NOMO-1 treated with DMSO at 0.1 percent for 48 hours (cell line): Measurements from ENCODE around the gene APOL1.
"Not testable (repeated sequence)": the region's sequence is repeated elsewhere in the genome, so short reads cannot be mapped to it uniquely, and the experiment has no call there.

Experiments used
- DNase-seq: peaks from one replicate; lab custom pipeline; 2025; ENCODE audit not compliant: unreplicated experiment; lab: John Stamatoyannopoulos, UW

APOL1 gene

DNA sequence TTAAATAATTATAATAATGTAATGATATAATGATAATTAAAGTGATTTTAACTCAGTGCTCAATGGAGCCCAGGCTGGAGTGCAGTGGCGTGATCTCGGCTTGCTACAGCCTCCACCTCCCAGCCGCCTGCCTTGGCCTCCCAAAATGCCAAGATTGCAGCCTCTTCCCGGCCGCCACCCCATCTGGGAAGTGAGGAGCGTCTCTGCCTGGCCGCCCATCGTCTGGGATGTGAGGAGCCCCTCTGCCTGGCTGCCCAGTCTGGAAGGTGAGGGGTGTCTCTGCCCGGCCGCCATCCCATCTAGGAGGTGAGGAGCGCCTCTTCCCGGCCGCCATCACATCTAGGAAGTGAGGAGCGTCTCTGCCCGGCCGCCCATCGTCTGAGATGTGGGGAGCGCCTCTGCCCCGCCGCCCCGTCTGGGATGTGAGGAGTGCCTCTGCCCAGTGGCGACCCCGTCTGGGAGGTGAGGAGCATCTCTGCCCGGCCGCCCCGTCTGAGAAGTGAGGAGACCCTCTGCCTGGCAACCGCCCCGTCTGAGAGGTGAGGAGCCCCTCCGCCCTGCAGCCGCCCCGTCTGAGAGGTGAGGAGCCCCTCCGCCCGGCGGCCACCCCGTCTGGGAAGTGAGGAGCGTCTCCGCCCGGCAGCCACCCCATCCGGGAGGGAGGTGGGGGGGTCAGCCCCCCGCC lies 37.6 kb downstream of the APOL1 start:
- DNase-seq: not testable (repeated sequence)

DNA sequence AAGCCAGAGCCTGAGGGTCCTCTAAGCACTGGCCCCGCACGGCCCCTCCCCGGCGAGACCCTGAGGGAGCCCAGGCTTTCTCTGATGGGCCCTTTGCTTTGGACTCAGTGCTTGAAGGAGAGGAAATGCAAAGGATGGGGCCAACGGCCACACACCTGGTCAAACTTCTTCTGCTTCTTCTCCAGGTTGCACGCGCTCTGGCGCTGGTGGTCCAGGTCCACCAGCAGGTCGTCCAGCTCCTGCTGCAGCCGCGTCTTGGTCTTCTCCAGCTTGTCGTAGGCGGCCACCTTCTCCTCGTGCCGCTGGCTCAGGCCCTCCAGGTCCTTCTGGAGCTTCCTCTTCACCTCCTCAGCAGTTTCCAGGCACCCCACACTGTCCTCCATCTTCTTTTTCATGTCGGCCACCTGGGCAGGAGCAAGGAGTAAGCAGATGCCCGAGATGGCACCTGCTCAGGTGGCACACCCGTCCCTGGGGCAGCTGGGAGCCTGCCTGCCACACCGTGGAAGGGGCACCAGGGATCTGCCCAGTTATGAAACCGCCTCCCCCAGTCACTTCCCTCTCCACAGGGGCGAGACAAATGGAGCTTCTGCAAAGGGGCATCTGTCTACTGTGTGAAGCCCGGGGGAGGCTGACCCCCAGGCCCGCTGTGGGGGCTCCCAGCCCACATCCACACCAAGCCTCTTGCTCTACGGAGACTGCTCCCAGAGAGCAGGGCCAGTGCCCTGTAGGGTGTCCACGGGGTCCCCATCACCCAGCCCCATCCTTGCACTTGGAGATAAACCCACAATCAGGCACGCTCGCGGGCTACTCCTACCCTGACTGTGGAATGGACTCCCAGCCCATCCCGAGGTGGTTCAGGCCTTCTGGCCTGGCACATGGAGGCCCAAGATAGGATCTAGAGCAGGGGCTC lies 39.2 kb downstream of the APOL1 start:
- no peak for DNase-seq

DNA sequence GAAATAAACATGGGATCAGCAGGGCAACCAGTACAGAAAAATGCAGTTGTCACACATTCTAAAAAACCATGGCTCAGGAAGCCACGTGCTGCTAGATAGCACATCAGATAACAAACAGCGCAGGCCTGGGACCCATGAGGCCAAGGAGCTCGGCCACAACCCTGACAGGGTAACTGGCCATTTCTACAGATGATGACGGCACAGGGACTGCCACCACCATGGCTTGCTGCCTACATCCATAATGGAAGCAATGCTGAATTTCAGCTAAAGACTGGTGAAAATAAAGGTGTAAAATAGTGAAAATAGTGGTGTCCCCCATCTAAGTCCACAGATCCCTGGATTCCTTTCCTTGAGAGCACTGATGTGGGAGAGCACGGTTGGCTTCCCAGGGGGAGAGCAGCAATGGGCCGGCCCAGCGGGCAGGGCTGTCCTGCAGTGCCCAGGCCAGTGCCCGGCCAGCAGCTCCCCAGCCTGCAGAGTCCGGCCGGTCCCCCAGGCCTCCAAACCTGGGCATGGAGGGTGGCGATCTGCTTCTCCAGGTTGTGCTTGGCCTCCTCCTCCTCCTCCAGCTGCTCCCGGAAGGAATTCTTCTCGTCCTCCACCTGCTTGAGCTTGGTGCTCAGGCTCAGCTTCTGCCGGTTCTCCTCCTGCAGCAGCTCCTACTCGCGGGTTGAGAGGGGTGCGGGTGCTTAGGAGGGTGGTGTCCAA lies 40.0 kb downstream of the APOL1 start:
- DNase-seq: no peak

DNA sequence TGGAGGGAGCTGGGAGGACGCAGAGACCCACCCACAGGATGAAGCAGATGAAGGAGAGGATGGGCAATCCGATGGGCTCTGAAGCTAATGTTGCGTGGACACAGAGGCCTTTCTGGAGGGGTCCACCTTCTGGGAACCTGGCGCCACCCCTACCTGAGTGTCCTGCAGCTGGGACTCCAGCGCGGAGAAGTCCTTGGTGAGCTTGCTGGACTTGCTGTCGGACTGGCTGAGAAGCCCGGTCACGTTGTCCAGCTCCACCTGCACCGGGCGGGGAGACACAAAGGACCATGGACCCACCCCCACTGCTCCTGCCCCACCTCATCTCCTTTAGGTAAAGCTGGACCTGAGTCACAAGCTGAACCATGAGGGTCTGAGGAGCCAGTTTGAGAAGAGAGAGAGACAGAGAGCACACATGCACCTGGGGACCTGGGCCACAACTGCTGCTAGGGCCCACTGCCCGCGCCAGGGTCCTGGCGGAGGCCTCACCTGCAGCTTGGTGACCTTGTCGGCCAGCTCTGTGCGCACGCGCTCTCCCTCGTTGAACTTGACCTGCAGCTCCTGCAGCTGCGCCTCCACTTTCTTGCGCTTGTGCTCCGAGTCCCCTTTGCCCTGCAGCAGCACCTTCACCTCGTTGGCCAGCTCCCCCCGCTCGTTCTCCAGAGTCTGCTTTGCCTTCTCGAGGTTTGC lies 40.8 kb downstream of the APOL1 start:
- DNase-seq: no peak

DNA sequence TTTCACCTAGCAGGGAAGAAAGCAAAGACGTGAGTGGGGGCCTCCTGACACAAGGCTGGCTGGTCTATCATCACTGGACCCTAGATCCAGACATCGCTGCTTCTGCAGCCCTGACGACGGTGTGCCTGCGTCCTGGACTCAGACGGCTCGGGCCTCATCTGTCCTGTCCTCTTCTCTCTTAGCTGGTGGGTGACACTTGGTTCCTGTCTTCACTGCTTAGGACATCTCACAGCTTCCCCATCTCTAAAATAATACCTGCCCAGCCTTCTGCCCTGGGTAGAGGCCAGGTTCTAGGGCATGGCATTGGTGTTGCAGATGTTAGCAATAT lies 41.3 kb downstream of the APOL1 start:
- no peak for DNase-seq

DNA sequence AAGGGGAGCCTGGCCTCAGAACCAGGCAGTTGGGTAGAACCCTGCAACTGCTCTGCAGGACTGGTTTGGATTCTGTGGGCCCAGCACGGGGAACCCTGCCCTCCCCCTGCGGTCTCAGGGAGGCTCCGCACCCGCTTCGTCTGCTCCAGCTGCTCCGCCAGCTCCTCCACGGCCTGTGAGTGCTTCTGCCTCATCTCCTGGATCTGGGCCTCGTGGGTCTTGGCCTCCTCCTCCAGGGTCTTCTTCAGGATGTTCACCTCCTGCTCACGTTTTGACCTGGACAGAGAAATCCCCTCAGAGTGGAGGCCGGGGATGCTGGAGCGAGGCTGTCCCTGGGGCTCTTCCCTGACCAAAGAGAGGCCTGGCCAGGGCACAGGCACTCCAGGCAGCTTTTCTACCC lies 41.9 kb downstream of the APOL1 start:
- no peak for DNase-seq

DNA sequence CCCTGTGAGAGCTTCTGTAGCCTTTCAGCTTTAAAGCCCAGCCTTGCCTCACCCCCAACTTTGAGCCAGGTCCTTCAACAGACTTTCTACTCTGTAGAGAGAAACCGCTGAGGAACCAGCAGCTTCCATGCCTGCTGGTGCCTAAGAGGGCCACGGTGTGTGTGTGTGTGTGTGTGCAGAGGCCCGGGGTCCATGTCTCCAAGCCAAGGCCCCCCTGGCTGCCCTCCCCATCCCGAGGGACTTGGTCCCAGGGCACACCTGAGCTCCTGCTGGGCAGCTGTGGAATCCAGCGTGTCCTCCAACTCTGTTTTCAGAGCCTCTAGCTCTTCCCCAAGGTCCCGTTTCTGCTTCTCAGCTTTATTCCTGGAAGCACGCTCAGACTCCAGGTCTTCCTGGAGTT lies 42.3 kb downstream of the APOL1 start:
- DNase-seq: no peak

DNA sequence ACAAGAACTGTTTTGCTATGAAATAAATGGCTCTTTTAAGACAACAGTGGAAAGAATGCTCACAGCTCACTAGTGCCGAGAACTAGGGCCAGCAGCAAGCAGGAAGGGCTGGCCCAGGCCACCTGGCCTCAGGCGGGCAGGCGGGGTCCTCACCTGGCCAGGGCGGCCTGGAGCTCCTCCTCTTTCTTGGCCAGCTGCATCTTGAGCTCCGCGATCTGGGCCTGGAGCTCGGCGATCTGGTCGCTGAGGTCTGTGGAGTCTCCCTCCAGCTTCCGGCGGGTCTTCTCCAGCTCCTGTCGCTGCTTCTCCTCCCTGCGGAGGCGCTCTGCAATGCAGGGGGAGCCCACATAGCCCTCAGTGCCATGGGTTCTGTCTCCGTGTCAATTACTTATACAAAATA lies 43.8 kb downstream of the APOL1 start:
- no peak for DNase-seq

DNA sequence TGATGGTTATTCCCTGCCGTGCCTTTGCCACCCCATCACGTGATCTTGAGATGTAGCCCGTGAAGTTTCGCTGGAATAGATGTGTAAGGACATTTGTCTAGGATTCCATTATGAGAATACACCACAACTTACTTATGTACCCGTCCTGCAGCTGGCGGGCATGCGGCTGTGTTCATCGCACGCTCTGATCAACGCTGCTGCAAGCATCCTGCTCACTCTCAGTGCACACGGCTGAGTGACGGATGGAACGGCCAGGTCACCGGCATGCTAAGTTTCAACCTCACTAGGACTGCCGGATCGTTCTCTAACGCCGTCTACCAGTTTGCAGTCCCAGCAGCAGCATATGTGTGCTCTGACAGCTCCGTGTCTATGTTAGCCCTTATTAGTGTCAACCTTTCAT lies 44.6 kb downstream of the APOL1 start:
- DNase-seq: no peak

DNA sequence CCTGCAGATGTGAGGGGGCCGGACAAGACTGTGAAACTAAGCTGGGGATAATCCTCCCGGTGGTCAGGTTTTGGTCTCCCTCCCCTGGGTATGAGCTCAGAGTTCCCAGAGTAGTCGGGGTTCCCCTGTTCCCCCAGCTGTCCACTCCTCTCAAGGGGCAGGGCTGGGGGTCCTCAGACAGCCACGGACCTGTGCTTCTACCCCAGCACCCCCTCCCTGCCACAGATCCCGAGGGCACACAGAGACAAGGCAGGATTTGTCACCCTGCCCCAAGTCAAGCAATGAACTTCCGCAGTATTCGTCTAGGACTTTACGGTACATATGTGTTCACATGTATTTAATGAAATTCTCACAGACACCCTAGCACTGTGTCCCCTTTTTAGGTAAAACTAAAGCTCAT lies 45.2 kb downstream of the APOL1 start:
- DNase-seq: no peak

DNA sequence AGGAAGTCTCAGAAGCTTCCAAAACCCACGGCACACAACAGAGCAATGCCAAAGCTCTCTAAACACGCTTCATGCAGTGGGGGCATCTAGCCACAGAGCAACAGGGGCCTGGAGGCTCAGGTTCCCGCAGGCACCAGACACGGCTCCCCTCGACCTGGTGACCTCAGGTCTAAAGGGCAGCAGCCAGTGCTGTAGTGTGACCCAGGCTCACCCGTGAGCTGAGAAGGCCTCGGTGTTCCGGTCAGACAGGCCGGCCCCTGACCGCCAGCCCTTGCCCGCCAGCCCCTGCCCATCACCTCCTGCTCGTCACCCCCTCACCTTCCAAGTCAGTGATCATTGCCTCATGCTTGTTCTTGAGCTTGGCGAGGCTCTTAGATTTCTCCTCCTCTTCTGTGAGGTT lies 45.7 kb downstream of the APOL1 start:
- no peak for DNase-seq

DNA sequence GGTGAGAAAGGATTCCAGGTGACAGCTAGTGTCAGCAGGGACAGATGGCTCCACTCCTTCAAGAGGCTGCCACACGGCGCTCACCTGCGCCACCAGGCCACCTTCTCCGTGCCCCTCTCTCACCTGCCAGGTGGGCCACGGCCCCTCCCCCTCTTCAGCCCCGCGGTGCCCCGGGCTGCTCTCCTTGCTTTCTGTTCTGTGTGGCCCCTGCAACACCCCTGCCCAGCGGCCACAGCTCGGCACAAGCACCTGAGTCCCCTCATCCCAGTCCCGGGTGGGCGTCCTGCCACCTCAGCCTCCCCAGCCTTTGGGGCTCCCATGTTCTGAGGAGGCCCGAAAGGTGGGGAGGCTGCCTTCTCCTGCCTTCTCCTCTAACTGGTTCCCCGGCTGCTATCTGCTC lies 46.4 kb downstream of the APOL1 start:
- DNase-seq: no peak

DNA sequence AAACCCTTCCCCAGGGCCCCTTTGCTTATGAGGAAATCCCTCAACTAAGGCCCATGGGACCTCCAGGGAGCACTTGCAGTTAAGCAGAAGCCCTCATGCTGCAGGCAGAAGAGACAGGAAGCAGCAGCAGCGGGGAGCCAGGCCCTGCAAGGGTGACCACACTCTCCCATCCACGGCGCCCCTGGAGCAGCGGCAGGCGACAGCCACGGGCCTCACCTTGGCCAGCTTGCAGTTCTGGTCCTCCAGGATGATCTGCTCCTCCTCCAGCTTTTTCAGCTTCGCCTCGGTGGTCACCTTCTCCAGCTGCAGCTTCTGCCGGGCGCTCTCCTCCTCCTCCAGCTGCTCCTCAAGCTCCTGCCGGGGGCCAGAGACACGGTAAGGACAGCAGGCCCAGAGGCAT lies 47.0 kb downstream of the APOL1 start:
- no peak for DNase-seq

DNA sequence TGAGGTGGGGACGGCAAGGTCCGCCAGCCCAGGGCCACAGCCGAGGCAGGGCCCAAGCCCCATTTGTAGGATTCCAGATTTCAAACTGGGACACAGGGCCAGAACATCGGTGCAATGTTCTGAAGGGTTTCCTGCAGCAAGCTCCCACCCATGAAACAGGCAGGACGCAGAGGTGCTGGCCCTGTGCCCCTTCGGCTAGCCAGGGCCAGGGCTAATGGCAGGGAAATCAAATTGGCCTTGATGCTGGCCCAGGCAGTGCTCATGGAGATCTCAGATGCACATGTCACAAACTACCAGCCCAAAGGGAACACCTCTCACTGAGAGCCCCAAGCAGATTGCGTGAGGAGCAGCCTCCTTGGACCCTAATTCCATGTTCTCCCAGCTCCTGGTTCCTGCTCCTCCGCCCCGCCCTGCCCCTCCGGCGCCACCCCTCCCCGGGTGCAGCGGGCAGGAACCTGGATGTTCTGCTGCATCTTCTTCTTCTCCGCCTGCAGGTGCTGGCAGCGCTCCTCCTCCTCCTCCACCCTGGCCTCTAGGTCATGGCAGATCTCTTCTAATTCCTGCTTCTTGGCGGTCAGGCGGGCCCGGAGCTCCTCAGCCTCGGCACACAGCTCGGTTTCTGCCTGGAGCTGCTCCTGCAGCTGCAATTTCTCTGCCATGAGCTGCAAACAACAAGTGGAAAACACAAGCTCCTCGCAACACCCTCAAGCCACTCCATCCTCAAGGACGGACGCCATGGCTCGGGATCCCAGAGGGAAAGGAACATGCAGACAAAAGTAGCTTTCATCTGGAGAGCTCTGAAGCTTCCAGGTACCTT lies 47.7 kb downstream of the APOL1 start:
- DNase-seq: no peak

DNA sequence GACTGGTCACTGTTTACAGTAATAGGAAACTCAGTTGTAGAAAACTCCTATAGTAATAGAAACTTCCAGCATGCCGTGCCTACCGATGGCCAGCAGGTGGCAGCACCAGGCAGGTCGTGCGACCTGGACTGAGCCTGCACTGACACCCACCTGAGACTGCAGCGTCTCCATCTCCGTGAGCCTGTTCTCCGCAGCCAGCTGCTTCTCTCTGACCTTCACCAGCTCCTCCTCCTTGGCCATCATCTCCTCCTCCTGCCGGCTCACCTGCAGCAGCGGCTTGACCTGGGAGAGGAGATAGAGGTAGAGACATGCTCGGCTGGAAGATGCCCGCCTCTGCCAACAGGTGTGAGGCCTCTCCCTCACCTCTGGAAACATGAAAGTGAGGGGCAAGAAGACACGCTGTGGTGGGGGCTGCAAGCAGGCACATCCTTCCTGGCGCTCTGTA lies 48.5 kb downstream of the APOL1 start:
- peak; percentile 51 for DNase-seq

DNA sequence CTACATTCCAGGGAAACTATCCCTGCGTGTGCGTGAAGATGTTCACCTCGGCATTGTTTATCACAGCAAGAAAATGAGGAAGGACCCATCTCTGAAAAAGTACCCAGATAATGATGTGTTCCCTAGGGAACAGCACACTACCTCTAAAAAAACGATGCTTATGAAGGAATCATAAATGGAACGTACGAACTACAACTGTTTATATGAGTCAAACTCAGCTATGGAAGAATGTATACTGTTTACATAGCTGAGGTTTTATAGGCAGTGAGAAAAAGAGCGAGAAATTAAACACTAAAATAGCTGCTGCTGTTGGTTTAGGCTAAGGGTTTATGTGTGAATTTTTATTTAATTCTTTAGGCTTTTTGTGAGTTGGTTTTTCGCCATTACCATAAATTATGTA lies 48.9 kb downstream of the APOL1 start:
- DNase-seq: no peak

DNA sequence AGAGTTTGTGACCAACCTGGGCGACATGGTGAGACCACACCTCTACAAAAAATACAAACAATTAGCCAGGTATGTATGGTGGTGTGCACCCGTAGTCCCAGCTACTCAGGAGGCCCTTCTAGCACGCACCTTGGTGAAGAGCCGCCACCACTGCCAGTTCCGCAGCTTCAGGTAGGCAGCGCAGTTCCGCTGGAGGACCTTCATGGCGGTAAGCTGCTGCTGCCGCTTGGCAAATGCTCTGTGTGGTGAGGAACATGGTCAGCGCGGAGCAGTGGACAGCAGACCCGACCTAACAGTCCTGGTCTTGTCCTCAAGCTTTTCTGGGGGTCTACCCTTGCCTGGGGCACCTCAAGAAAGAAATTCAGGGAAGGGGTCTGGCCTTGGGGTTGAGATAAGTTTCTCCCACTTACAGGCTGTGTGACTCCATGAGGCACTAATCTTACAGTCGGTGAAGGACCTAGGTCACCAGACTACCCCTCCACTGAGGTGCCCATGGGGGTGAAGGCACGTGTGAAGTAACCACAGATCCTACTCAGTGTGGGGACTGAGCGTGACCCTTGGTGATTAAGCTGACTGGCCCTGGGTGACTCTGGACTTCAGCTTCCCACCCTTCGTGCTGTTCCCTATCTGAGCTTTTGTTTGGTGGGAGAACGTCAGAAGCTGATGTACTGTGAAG lies 49.6 kb downstream of the APOL1 start:
- DNase-seq: no peak

DNA sequence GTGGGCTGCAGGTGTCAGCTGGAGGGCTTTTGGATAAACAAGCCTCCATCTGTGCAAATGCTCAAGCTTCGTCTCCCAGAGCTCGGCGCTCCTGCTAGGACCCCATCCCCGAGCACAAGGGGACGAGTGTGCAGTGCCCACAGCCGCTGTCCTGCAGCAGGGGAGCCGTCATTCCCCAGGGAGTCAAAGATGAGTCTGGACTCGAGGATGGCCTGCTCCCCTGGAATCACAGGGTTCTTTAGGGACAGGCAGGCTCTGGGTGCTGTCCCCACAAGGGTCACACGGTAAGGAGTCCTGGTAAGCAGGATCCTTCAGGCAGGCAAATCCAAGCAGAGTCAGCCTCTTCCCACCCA lies 50.2 kb downstream of the APOL1 start:
- DNase-seq: no peak

DNA sequence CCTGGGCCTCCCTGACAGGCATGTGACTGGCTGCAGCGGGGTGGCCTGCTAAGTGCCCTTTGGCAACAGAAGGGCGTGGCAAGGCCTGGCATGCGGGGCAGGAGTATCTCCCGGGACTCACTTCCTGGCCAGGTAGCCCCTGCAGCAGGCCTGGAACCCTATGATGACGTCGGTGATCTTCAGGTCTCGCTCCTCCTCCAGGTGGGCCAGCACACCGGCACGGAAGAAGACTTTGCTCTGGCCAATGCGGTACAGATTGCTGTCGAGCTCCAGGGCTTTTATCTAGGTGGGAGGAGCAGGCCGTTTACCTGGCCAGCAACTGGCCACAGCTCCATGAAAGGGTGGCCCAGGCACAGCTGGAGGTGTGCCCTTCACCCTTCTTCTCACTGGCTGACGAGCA lies 50.9 kb downstream of the APOL1 start:
- no peak for DNase-seq

DNA sequence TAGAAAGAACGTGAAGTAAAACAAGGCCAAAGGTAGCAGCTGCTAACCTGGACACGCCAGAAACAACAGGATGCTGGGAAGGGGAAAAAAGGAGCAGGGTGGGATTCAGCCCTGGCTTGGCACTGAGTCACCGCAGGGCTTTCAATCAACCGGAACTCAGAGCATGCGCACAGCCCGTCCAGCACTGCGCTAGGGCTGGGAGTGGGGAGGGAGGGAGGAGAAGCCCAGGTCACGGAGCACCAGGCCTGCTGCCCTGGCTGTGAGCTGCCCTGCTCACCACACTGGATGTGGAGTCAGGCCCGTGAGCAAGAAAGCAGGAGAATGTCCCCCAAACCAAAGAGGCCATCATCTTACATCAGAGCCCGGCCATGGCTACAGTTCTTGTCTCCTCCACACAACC lies 51.5 kb downstream of the APOL1 start:
- no peak for DNase-seq
